GM12878 (cell line): ENCODE data around the gene RFPL1. TPM values are rescaled to one million over a fixed set of nuclear protein-coding genes. Genes with fewer than 3 reads are reported as not detected.
"Not testable (repeated sequence)": the region's sequence is repeated elsewhere in the genome, so short reads cannot be mapped to it uniquely, and the experiment has no call there.

Experiments
- ATAC-seq: fragments of 200-7000 bp; cut with Tn5 transposase; 3 replicates; pipeline ENCODE4 v1.9.1; 2020; ENCODE audit warnings: mild to moderate bottlenecking, moderate library complexity
- BruUV-seq: library from RNA; stranded (reverse); fragments of 400-500 nt; replicated peaks from 2 replicates; lab custom pipeline; 2021; lab: Mats Ljungman, UMichigan
- CTCF ChIA-PET: fragments of 300-600 bp; sonication (Branson Sonifier 250); formaldehyde crosslinking; extraction: SDS; loops from one replicate; lab custom pipeline; 2021; ENCODE audit warnings: inconsistent platforms; lab: Yijun Ruan, JAX
- POLR2A ChIA-PET: fragments of 350-600 bp; formaldehyde crosslinking; extraction: SDS; loops from one replicate; lab custom pipeline; 2021; ENCODE audit warnings: inconsistent platforms; lab: Charles Lee
- RAD21 ChIA-PET: fragments of 300-600 bp; sonication (Branson Sonifier 250); formaldehyde crosslinking; loops from one replicate; lab custom pipeline; 2023; ENCODE audit warnings: antibody characterized with exemption; ENCODE audit not compliant: unreplicated experiment; lab: Charles Lee
- SMC1A ChIA-PET: fragments of 300-600 bp; sonication (Branson Sonifier 250); formaldehyde crosslinking; loops from one replicate; lab custom pipeline; 2023; ENCODE audit not compliant: unreplicated experiment, uncharacterized antibody; lab: Charles Lee
- DNase-seq: peaks from one replicate; pipeline ENCODE4 v3.0.0-alpha.2; 2011; ENCODE audit warnings: low read depth, low spot score
- FAIRE-seq: peaks from 3 replicates; lab custom pipeline; 2011; peaks lifted over from hg19 to GRCh38; lab: Jason Lieb, UNC
- H2AFZ ChIP-seq: 2 replicates; pipeline ENCODE4 v1.6.0; 2011; ENCODE audit warnings: low read depth, low read length, control low read depth; ENCODE audit not compliant: control insufficient read depth
- H3K27ac ChIP-seq: 2 replicates; pipeline ENCODE4 v1.5.1; 2011; ENCODE audit warnings: control low read depth; ENCODE audit not compliant: control insufficient read depth, insufficient read depth
- H3K27me3 ChIP-seq, 2 experiments: replicated peaks in 1 of 2; 2 replicates each; pipeline versions ENCODE4 v1.6.0 to v1.6.1; 2011; ENCODE audit warnings: low read length in 1 of 2; ENCODE audit not compliant: control insufficient read depth in 2 of 2, insufficient read depth in 2 of 2
- H3K36me3 ChIP-seq, 2 experiments: 2 replicates each; pipeline ENCODE4 v1.5.1; 2011; ENCODE audit warnings: low read length in 1 of 2; ENCODE audit not compliant: control insufficient read depth in 2 of 2, insufficient read depth in 2 of 2
- H3K4me1 ChIP-seq: 2 replicates; pipeline ENCODE4 v1.6.1; 2011; ENCODE audit warnings: mild to moderate bottlenecking, low read length, moderate library complexity, mixed read lengths; ENCODE audit not compliant: control insufficient read depth, insufficient read depth
- H3K4me2 ChIP-seq: 2 replicates; pipeline ENCODE4 v1.6.0; 2011; ENCODE audit warnings: control low read depth; ENCODE audit not compliant: control insufficient read depth, insufficient read depth
- H3K4me3 ChIP-seq: fragments of 200-600 bp; sonication (generic); 2 replicates; pipeline ENCODE4 v1.5.1; 2016
- H3K79me2 ChIP-seq: 2 replicates; pipeline ENCODE4 v1.6.0; 2011; ENCODE audit warnings: low read length; ENCODE audit not compliant: control insufficient read depth, insufficient read depth
- H3K9ac ChIP-seq: 2 replicates; pipeline ENCODE4 v1.8.0; 2011; ENCODE audit warnings: low read length, control low read depth, mixed read lengths; ENCODE audit not compliant: control insufficient read depth, insufficient read depth
- H3K9me3 ChIP-seq: replicated peaks from 3 replicates; pipeline ENCODE4 v1.5.1; 2011; ENCODE audit warnings: mild to moderate bottlenecking, low read length; ENCODE audit not compliant: control insufficient read depth, insufficient read depth
- H4K20me1 ChIP-seq: 2 replicates; pipeline ENCODE4 v1.6.0; 2011; ENCODE audit not compliant: control insufficient read depth, insufficient read depth
- BCL11A ChIP-seq: IDR thresholded peaks from 2 replicates; pipeline ENCODE4 v1.6.1; 2011; ENCODE audit warnings: low read depth, low read length
- JUNB ChIP-seq: IDR thresholded peaks from 2 replicates; pipeline ENCODE4 v1.6.1; 2016; ENCODE audit warnings: antibody characterized with exemption, mild to moderate bottlenecking
- LARP7 ChIP-seq: fragments of 450-650 bp; IDR thresholded peaks from 2 replicates; pipeline ENCODE4 v1.6.1; 2017; ENCODE audit warnings: mild to moderate bottlenecking
- MEF2A ChIP-seq: IDR thresholded peaks from 2 replicates; pipeline ENCODE4 v1.6.1; 2011; ENCODE audit warnings: low read depth, mild to moderate bottlenecking, low read length, moderate library complexity; ENCODE audit not compliant: insufficient read depth
- NFYA ChIP-seq: IDR thresholded peaks from 2 replicates; pipeline ENCODE4 v1.6.1; 2011; ENCODE audit warnings: low read depth, mild to moderate bottlenecking, low read length, improper control_type of control experiment, borderline replicate concordance
- NR2C1 ChIP-seq: fragments of 450-650 bp; IDR thresholded peaks from 2 replicates; pipeline ENCODE4 v1.6.1; 2017; ENCODE audit warnings: antibody characterized with exemption, mild to moderate bottlenecking, moderate library complexity
- RELA ChIP-seq: fragments of 450-650 bp; IDR thresholded peaks from 2 replicates; pipeline ENCODE4 v1.8.0; 2014; ENCODE audit warnings: borderline replicate concordance; ENCODE audit not compliant: partially characterized antibody
- TCF7 ChIP-seq: IDR thresholded peaks from 2 replicates; pipeline ENCODE4 v1.6.1; 2014; ENCODE audit warnings: antibody characterized with exemption, borderline replicate concordance
- ZBTB33 ChIP-seq: fragments of 450-650 bp; IDR thresholded peaks from 2 replicates; pipeline ENCODE4 v1.6.1; 2017; ENCODE audit warnings: mild to moderate bottlenecking
- WGBS: methylation state at CpG from one replicate; pipeline ENCODE4 v1.1.6; 2016; ENCODE audit warnings: low lambda C conversion rate; ENCODE audit not compliant: insufficient replicate concordance, insufficient coverage; ENCODE audit errors: missing lambda C conversion rate; 5-methylcytosine and 5-hydroxymethylcytosine counted together
- in situ Hi-C: fragments of 300-500 bp; cut with MboI; formaldehyde crosslinking; loops from 9 replicates; pipeline ENCODE4 v1.14.3; 2018; ENCODE audit warnings: mixed read lengths
- intact Hi-C: fragments of 100-400 bp; cut with micrococcal nuclease; formaldehyde crosslinking; loops from one replicate; pipeline ENCODE4 v1.14.2; 2022; ENCODE audit not compliant: unreplicated experiment
- polyA plus RNA-seq, 11 experiments: library from polyadenylated mRNA; depleted of rRNA in 4 of 11; unstranded in 6 of 11; stranded (reverse) in 5 of 11; fragments of >200 nt; fragmentation: Nextera tagmentation in 4 of 11; fragmentation: Illumina TruSeq in 1 of 11; extraction: Ambion mirVana in 4 of 11; extraction: Trizol in 1 of 11; gene quantifications; 1 replicate in 1 of 11; 2 replicates in 10 of 11; pipeline versions ENCODE4 v1.2.1 to v1.2.3, GENCODE V29; 2011 to 2016; ENCODE audit warnings: inconsistent platforms in 2 of 11, missing spikeins in 2 of 11, low read depth in 1 of 11
- total RNA-seq, 4 experiments: library from RNA; depleted of rRNA in 3 of 4; stranded (reverse); fragments of >200 nt in 3 of 4; fragmentation: Illumina TruSeq in 1 of 4; extraction: Trizol in 1 of 4; gene quantifications; 2 replicates each; pipeline versions ENCODE4 v1.2.1 to v1.2.3, GENCODE V29; 2013 to 2021
- TF ChIP-seq, protein P1 (sequence below), 3 experiments: IDR thresholded peaks in 2 of 3; conservative IDR thresholded peaks in 1 of 3; 2 replicates each; pipeline ENCODE4 v1.5.1; 2011; ENCODE audit warnings: low read depth in 3 of 3, low read length in 3 of 3, mild to moderate bottlenecking in 3 of 3, control low read depth in 2 of 3, moderate library complexity in 2 of 3, inconsistent platforms in 1 of 3, mixed read lengths in 1 of 3; ENCODE audit not compliant: control insufficient read depth in 2 of 3, insufficient read depth in 1 of 3; ENCODE audit errors: extremely low read depth in 1 of 3

Gene RFPL1
- total and polyA plus RNA-seq, 10 of the 15 experiments (the other 5 are each of a cell fraction or from before 2014, with no cell fraction given) = 0.13 TPM; not detected in 9

GRCh38 chr22:29397791-29398190, 40.6 kb upstream of the RFPL1 start (continued):
- TF ChIP-seq LARP7 = no peak
- no peak for TF ChIP-seq RELA

DNA sequence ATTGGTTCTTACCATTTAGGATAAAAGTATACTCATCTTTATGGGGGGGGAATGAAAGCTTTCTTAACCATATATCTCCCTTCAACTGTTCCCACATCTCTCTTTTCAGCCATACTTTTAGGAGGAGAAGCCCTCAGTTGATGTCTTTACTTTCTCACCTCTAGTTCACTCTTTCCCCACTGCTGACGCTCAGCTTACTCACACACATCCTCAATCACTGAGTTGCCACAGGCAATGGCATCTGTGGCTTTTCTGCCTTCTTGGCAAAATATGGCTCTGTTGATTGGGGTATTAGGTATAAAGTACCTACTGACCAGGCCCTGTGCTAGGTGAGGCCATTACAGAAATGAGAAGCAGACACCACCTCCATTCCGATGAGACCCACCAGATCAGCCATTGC, 37.8 kb upstream of the RFPL1 start:
- in situ Hi-C loops = no loop called here
- ChIA-PET POLR2A (no interaction called here), SMC1A (no interaction called here), CTCF (no interaction called here), RAD21 (no interaction called here)
- Histone ChIP-seq H3K4me2 (no peak overlapping the region), H2AFZ (no peak overlapping the region), H3K4me1 (no peaks in the 10 kb centered on the region), H3K36me3 (no peaks in the 10 kb centered on the region), H4K20me1 (no peaks in the 10 kb centered on the region), H3K9ac (no peak overlapping the region), H3K27ac (no peak overlapping the region), H3K79me2 (no peaks in the 10 kb centered on the region), H3K9me3 (no peaks in the 10 kb centered on the region), H3K27me3 (no peaks in the 10 kb centered on the region), H3K4me3 (no peak overlapping the region)
- TF ChIP-seq, protein P1, sequence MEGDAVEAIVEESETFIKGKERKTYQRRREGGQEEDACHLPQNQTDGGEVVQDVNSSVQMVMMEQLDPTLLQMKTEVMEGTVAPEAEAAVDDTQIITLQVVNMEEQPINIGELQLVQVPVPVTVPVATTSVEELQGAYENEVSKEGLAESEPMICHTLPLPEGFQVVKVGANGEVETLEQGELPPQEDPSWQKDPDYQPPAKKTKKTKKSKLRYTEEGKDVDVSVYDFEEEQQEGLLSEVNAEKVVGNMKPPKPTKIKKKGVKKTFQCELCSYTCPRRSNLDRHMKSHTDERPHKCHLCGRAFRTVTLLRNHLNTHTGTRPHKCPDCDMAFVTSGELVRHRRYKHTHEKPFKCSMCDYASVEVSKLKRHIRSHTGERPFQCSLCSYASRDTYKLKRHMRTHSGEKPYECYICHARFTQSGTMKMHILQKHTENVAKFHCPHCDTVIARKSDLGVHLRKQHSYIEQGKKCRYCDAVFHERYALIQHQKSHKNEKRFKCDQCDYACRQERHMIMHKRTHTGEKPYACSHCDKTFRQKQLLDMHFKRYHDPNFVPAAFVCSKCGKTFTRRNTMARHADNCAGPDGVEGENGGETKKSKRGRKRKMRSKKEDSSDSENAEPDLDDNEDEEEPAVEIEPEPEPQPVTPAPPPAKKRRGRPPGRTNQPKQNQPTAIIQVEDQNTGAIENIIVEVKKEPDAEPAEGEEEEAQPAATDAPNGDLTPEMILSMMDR (IDR thresholded peaks at IDR 0.05 in 2 of 3, conservative IDR thresholded peaks at IDR 0.05 in 1 of 3; ENCODE audit: control insufficient read depth in 2 of 3, extremely low read depth in 1 of 3, insufficient read depth in 1 of 3, low read depth in 3 of 3, low read length in 3 of 3) = no peak
- TF ChIP-seq ZBTB33 = no peak
- no peak for TF ChIP-seq MEF2A
- no peak for TF ChIP-seq JUNB
- TF ChIP-seq NFYA = no peak
- no peak for TF ChIP-seq NR2C1
- no peak for TF ChIP-seq BCL11A
- TF ChIP-seq TCF7 = no peak
- ATAC-seq (no peak), DNase-seq (no peak), FAIRE-seq (no peak)
- BruUV-seq = no TSS peak
- intact Hi-C loops = no loop called here
- WGBS = 62% methylated on average over 2 of the region's 2 CpGs

DNA sequence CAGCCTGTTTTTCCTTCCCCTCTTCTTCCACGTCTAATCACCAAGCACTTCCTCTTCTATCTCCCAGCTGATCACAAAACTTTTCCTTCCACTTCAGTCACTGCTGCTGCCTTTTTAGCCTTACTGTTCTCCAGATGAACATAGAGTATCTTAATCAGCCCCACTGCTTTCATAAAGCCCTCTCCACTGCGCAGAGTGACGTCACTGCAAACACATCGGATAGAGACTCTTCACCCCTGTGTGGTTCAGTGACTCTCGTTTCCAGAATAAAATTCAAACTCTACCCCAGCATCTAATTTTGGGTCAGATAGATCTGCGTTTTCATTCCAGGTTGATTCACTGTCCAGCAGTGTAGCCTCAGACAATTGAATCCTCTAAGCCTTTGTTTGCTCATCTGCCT, 36.8 kb upstream of the RFPL1 start:
- H2AFZ ChIP-seq, H3K79me2 ChIP-seq, SMC1A ChIA-PET, H3K4me3 ChIP-seq, BruUV-seq, DNase-seq, H3K9me3 ChIP-seq, H3K27me3 ChIP-seq, in situ Hi-C loops, intact Hi-C loops, RAD21 ChIA-PET, ATAC-seq, H3K27ac ChIP-seq, H4K20me1 ChIP-seq, H3K4me2 ChIP-seq, H3K9ac ChIP-seq, POLR2A ChIA-PET, H3K4me1 ChIP-seq, H3K36me3 ChIP-seq, FAIRE-seq: not testable (repeated sequence)
- WGBS = 32% methylated on average over 6 of the region's 6 CpGs
- CTCF ChIA-PET = interaction anchor here (1.3 kb wide), 1 partner anchor 10 kb away, joined by 3 read pairs; no protein-coding TSS in a partner anchor
